BJ (cell line): ENCODE data around the gene SQOR. TPM values are rescaled to one million over a fixed set of nuclear protein-coding genes. Genes with fewer than 3 reads are reported as not detected.

Experiments used
- CTCF ChIA-PET: fragments of 350-600 bp; formaldehyde crosslinking; extraction: SDS; loops from one replicate; lab custom pipeline; 2021; ENCODE audit warnings: antibody characterized with exemption, inconsistent platforms; lab: Yijun Ruan, JAX
- POLR2A ChIA-PET: fragments of 300-600 bp; sonication (Branson Sonifier 250); formaldehyde crosslinking; extraction: SDS; loops from one replicate; lab custom pipeline; 2021; ENCODE audit warnings: antibody characterized with exemption; lab: Charles Lee
- DNase-seq: peaks from one replicate; pipeline ENCODE4 v3.0.0-alpha.2; 2011; ENCODE audit warnings: low read depth
- H3K27me3 ChIP-seq: 2 replicates; pipeline ENCODE4 v1.6.0; 2011; ENCODE audit warnings: low read length; ENCODE audit not compliant: control insufficient read depth, insufficient read depth
- H3K36me3 ChIP-seq: 2 replicates; pipeline ENCODE4 v1.5.1; 2011; ENCODE audit warnings: low read length; ENCODE audit not compliant: control insufficient read depth, insufficient read depth
- H3K4me3 ChIP-seq: 2 replicates; pipeline ENCODE4 v1.5.1; 2011; ENCODE audit warnings: low read depth, mild to moderate bottlenecking, control low read depth, low read length
- polyA plus RNA-seq: library from polyadenylated mRNA; depleted of rRNA; stranded (reverse); fragments of >200 nt; gene quantifications from 2 replicates; pipeline ENCODE4 v1.2.3, GENCODE V29; 2011
- TF ChIP-seq, protein P1 (sequence below): IDR thresholded peaks from 2 replicates; pipeline ENCODE4 v1.5.1; 2011; ENCODE audit warnings: low read depth, mild to moderate bottlenecking, control low read depth, inconsistent platforms, low read length, moderate library complexity; ENCODE audit not compliant: insufficient read depth

SQOR gene
- polyA plus RNA-seq, 1 experiment, result 40.6 TPM

DNA sequence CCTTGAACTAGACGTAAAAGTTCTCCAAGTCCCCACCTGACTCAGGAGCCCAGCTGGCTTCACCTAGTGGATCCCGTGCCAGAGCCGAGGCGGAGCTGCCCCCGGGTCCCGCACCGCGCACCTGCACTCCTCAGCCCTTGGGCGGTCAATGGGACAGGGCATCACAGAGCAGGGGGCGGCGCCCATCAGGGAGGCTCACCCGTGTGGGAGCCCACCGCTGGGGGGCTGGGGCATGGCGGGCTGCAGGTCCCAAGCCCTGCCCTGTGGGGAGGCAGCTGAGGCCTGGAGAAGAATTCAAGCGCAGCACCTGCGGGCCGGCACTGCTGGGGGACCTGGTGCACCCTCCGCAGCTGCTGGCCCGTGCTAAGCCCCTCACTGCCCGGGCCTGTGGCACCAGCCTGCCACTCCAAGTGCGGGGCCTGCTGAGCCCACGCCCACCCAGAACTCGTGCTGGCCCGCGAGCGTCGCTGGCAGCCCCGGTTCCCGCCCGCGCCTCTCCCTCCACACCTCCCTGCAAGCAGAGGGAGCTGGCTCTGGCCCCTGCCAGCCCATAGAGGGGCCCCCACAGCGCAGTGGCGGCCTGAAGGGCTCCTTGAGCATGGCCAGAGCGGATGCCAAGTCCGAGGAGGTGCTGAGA, 16.2 kb downstream of the SQOR start:
- POLR2A ChIA-PET, result no interaction called here
- no peak overlapping the region for H3K4me3 ChIP-seq
- CTCF ChIA-PET, result interaction anchor here (1.2 kb wide), 1 partner anchor 15 kb away, joined by 3 read pairs; no protein-coding TSS in a partner anchor

DNA sequence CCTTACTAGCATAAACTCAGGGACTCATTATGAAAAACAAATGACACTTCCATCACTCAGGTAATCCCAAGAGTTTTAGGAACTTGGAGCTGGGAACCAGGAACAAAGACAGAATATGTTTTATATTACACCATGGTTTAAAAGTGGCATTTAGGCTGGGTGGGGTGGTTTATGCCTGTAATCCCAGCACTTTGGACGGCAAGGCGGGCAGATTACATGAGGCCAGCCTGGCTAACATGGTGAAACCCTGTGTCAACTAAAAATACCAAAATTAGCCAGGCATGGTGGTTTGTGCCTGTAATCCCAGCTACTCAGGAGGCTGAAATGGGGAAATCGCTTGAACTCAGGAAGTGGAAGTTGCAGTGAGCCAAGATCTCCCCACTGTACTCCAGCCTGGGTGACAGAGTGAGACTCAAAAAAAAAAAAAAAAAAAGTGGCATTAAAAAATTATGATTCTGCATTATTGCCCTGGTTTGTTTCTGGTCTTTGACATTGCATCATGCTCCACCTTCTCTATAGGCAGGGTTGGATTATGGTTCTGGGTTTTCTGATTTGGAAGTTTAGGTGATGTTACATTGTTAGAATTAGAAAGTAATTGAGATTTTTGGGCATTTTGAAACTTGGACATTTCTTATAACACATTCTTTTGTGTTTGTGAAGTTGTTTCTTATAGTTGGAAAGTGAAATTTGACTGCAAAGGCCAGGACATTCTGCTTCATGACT, 19.0 kb downstream of the SQOR start:
- H3K27me3 ChIP-seq, result no peaks in the 10 kb centered on the region
- ChIA-PET CTCF (interaction anchor here (0.6 to 0.8 kb wide), 2 partner anchors 25 to 244 kb away, joined by 3 read pairs; no protein-coding TSS in a partner anchor), POLR2A (no interaction called here)
- TF ChIP-seq, protein P1, sequence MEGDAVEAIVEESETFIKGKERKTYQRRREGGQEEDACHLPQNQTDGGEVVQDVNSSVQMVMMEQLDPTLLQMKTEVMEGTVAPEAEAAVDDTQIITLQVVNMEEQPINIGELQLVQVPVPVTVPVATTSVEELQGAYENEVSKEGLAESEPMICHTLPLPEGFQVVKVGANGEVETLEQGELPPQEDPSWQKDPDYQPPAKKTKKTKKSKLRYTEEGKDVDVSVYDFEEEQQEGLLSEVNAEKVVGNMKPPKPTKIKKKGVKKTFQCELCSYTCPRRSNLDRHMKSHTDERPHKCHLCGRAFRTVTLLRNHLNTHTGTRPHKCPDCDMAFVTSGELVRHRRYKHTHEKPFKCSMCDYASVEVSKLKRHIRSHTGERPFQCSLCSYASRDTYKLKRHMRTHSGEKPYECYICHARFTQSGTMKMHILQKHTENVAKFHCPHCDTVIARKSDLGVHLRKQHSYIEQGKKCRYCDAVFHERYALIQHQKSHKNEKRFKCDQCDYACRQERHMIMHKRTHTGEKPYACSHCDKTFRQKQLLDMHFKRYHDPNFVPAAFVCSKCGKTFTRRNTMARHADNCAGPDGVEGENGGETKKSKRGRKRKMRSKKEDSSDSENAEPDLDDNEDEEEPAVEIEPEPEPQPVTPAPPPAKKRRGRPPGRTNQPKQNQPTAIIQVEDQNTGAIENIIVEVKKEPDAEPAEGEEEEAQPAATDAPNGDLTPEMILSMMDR, result no peak
- H3K36me3 ChIP-seq, result no peaks in the 10 kb centered on the region
- no peak overlapping the region for H3K4me3 ChIP-seq
- DNase-seq, result no peak

More for the DNA sequence above, 16.2 kb downstream of the SQOR start:
- TF ChIP-seq, protein P1, result no peak
- no peak for DNase-seq
- Histone ChIP-seq H3K36me3 (no peaks in the 10 kb centered on the region), H3K27me3 (no peaks in the 10 kb centered on the region)

DNA sequence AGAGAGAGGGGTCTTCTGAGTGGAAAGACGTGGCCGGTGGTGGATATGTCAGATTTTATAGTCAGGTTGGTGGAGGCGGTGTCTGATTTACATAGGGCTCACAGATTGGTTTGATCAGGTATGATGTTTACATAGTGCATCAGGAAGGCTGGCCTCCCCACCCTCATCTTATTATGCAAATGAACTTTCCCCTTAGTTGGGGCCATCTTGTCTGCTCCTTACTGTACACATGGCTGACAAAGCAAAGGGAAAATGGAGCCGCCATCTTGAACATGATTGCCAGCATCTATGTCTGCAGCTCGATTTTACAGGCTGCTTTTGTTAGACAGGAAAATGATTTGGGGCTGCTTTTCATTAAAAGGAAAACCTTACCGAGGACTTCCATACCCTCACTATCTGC, 19.9 kb downstream of the SQOR start:
- POLR2A ChIA-PET, result no interaction called here
- H3K27me3 ChIP-seq, result no peaks in the 10 kb centered on the region
- H3K4me3 ChIP-seq, result no peak overlapping the region
- TF ChIP-seq, protein P1, result no peak
- DNase-seq, result no peak
- CTCF ChIA-PET, result no interaction called here
- 0 out of 2 replicates have a peak, but pooled peaks cover 2% of the 10 kb centered on the region for H3K36me3 ChIP-seq

DNA sequence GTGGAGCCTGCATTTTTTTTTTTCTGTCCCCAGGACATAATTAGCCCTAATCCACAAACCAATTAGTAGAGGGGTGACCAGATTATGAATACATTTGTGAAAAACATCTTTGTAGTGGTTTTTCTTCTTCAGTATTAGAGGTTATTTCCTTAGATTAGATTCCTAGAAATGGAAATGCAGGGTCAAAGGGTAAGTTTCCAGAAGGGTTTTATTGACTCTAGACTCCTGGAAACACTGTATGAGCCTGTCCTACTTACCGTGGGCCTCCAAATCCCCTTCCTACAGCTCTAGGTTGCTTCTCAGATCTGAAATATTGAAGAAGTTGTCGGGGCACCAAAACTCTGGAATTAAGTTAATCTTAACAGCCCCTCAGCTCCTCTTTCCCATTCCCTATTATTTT, 22.4 kb downstream of the SQOR start:
- no peak for DNase-seq
- Histone ChIP-seq H3K36me3 (0 out of 2 replicates have a peak, but pooled peaks cover 2% of the 10 kb centered on the region), H3K27me3 (no peaks in the 10 kb centered on the region), H3K4me3 (no peak overlapping the region)
- POLR2A ChIA-PET, result no interaction called here
- TF ChIP-seq, protein P1, result no peak
- CTCF ChIA-PET, result interaction anchor here (0.5 to 1.7 kb wide), 5 partner anchors 8 to 131 kb away, joined by 3 to 5 read pairs (median 4); no protein-coding TSS in a partner anchor
